ENCODE measurements around the gene MAP3K14.

Gene MAP3K14

DNA sequence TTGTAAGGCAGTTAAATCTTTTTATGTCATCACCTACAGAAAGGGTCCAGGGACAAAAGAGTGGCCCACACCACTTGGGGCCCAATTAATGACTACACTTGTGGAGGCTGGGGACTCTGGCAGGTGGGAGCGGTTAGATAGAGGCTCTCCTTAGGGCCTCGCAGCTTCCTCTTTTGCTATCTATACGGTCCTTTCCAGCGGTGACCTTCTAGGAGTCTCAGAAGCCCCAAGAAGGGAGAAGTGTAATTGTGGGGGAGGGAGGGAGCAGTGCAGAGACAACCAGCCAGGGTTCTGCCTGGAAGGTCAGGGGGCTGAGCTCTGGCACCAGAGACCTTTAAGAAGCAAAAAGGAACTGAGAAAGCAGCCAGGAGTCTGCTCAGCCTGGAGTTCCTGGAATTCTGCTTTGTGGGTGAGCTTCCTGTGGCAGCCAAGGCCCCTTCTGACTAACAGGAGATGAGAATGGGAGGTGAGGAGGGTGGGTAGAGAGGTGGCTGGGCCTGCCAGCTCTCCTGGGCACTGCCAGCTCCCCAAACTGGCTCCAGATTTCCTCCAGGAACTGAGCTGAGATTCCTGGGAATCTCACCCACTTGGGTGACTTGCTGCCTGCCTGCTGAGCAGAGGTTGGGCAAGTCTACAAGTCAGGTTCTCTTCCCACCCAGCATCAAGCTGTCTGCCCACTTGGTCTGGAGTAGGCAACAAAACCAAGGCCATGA is 16.3 kb upstream of the MAP3K14 start:
- Histone ChIP-seq H3F3A (ENCODE audit: control insufficient read depth, insufficient read depth) (0 out of 2 replicates have a peak, but pooled peaks cover 3% of the 10 kb centered on the region), H3K27me3 (ENCODE audit: control insufficient read depth, low read length) (peaks cover 6% of the 10 kb centered on the region; the same call in 1 of the 2 replicates), H3K79me2 (ENCODE audit: control insufficient read depth, low read length) (no peaks in the 10 kb centered on the region), H3K4me3 (ENCODE audit: low read length) (no peak overlapping the region), H3K4me1 (ENCODE audit: control insufficient read depth, low read length) (peaks cover 29% of the 10 kb centered on the region), H3K9me2 (replicated peaks; ENCODE audit: control insufficient read depth, low read length) (no peaks in the 10 kb centered on the region), H4K20me1 (ENCODE audit: control insufficient read depth, insufficient read depth, low read depth, low read length) (no peaks in the 10 kb centered on the region), H3K27ac (ENCODE audit: low read depth, low read length) (no peak overlapping the region), H3K9me3 (ENCODE audit: control insufficient read depth, insufficient read depth, low read length) (no peaks in the 10 kb centered on the region), H3K36me3 (ENCODE audit: control insufficient read depth, low read length) (no peaks in the 10 kb centered on the region), H3K4me2 (ENCODE audit: low read length) (peak overlapping the region; percentile 40)
- TF ChIP-seq CTCF (IDR thresholded peaks at IDR 0.05; ENCODE audit: low read depth, low read length, poor library complexity, severe bottlenecking) (no peak), EZH2phosphoT487 (IDR thresholded peaks at IDR 0.05; ENCODE audit: borderline replicate concordance, low read length) (no peak)

DNA sequence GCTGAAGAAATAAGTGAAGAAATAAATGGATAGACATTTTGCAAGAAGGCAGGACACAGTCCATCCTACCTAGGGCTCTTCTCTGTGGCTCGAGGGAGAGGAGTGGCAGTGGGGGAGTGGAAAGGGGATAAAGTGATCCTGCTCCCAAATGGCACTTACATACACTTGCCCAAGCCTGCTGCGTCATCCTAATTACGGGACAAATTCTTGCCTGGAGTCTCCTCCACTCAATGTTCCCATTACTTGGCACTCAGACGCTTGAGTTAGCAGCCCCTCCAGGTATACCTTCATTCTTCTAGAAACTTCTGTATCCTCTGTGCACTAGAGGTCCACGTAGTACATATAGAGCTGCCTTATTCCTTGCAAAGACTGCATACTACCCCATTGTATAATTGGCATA is 15.7 kb upstream of the MAP3K14 start:
- Histone ChIP-seq H3K27me3 (ENCODE audit: control insufficient read depth, low read length) (peaks cover 8% of the 10 kb centered on the region; the same call in 1 of the 2 replicates), H3K27ac (ENCODE audit: low read depth, low read length) (no peak overlapping the region), H3K4me3 (ENCODE audit: low read length) (no peak overlapping the region), H3K9me2 (replicated peaks; ENCODE audit: control insufficient read depth, low read length) (no peaks in the 10 kb centered on the region), H4K20me1 (ENCODE audit: control insufficient read depth, insufficient read depth, low read depth, low read length) (no peaks in the 10 kb centered on the region), H3K79me2 (ENCODE audit: control insufficient read depth, low read length) (no peaks in the 10 kb centered on the region), H3F3A (ENCODE audit: control insufficient read depth, insufficient read depth) (0 out of 2 replicates have a peak, but pooled peaks cover 3% of the 10 kb centered on the region), H3K9me3 (ENCODE audit: control insufficient read depth, insufficient read depth, low read length) (no peaks in the 10 kb centered on the region), H3K36me3 (ENCODE audit: control insufficient read depth, low read length) (no peaks in the 10 kb centered on the region), H3K4me2 (ENCODE audit: low read length) (no peak overlapping the region), H3K4me1 (ENCODE audit: control insufficient read depth, low read length) (peaks cover 29% of the 10 kb centered on the region)
- TF ChIP-seq CTCF (IDR thresholded peaks at IDR 0.05; ENCODE audit: low read depth, low read length, poor library complexity, severe bottlenecking) = no peak
- no peak for TF ChIP-seq EZH2phosphoT487 (IDR thresholded peaks at IDR 0.05; ENCODE audit: borderline replicate concordance, low read length)

DNA sequence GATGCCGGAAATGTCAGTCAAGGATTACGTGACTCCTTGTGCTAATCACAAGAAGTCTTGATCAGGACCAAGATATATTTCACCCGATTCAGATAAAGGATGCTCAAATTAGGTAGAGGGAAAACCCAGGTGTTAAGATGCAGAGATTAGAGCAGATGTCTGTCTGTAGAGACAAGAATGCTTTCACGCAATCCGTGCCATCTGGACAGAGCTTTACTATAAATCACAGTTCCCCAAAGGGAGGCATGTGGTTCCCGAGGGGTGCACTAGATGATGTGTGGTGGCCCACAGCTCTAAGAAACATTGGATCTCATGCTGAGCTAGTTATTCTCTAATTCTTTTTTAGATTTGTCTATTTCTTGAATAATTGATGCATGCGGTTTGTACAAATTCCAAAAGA is 9.8 kb upstream of the MAP3K14 start:
- no peak overlapping the region for H3K4me2 ChIP-seq (ENCODE audit: low read length)
- no peaks in the 10 kb centered on the region for H3K36me3 ChIP-seq (ENCODE audit: control insufficient read depth, low read length)
- no peak overlapping the region for H3K27ac ChIP-seq (ENCODE audit: low read depth, low read length)
- no peaks in the 10 kb centered on the region for H3K79me2 ChIP-seq (ENCODE audit: control insufficient read depth, low read length)
- no peaks in the 10 kb centered on the region for H3K9me3 ChIP-seq (ENCODE audit: control insufficient read depth, insufficient read depth, low read length)
- no peaks in the 10 kb centered on the region for H3K9me2 ChIP-seq (replicated peaks; ENCODE audit: control insufficient read depth, low read length)
- no peak overlapping the region for H3K4me3 ChIP-seq (ENCODE audit: low read length)
- TF ChIP-seq EZH2phosphoT487 (IDR thresholded peaks at IDR 0.05; ENCODE audit: borderline replicate concordance, low read length) (no peak), CTCF (IDR thresholded peaks at IDR 0.05; ENCODE audit: low read depth, low read length, poor library complexity, severe bottlenecking) (no peak)
- H3K27me3 ChIP-seq (ENCODE audit: control insufficient read depth, low read length) = peaks cover 19% of the 10 kb centered on the region
- no peaks in the 10 kb centered on the region for H3F3A ChIP-seq (ENCODE audit: control insufficient read depth, insufficient read depth)
- 0 out of 2 replicates have a peak, but pooled peaks cover 3% of the 10 kb centered on the region for H3K4me1 ChIP-seq (ENCODE audit: control insufficient read depth, low read length)
- H4K20me1 ChIP-seq (ENCODE audit: control insufficient read depth, insufficient read depth, low read depth, low read length) = no peaks in the 10 kb centered on the region

Data from DOHH2 (cell line).